A673 (cell line): ENCODE data around the gene LCP2. TPM values are rescaled to one million over a fixed set of nuclear protein-coding genes. Genes with fewer than 3 reads are reported as not detected.

Experiments
- BruUV-seq: library from RNA; stranded (reverse); fragments of 400-500 nt; replicated peaks from 2 replicates; lab custom pipeline; 2021; lab: Mats Ljungman, UMichigan
- CTCF ChIA-PET: fragments of 300-600 bp; sonication (Branson Sonifier 250); formaldehyde crosslinking; loops from one replicate; lab custom pipeline; 2022; ENCODE audit warnings: antibody characterized with exemption; lab: Charles Lee
- POLR2A ChIA-PET: fragments of 300-600 bp; sonication (Branson Sonifier 250); formaldehyde crosslinking; loops from one replicate; lab custom pipeline; 2022; ENCODE audit warnings: antibody characterized with exemption; ENCODE audit not compliant: low non-redundant PET; lab: Charles Lee
- DNase-seq: peaks from one replicate; pipeline ENCODE4 v3.0.0-alpha.2; 2015; ENCODE audit warnings: low spot score
- H3K27ac ChIP-seq: fragments of 200-600 bp; sonication (generic); 2 replicates; pipeline ENCODE4 v1.5.1; 2016; ENCODE audit warnings: mixed run types, low read depth, mild to moderate bottlenecking, mixed read lengths, antibody characterized with exemption, low read length; ENCODE audit not compliant: poor library complexity, severe bottlenecking
- H3K27me3 ChIP-seq: fragments of 200-600 bp; sonication (generic); replicated peaks from 2 replicates; pipeline ENCODE4 v1.6.1; 2017; ENCODE audit warnings: mixed run types, low read depth, mild to moderate bottlenecking, mixed read lengths, antibody characterized with exemption, low read length; ENCODE audit not compliant: insufficient read depth, poor library complexity
- H3K36me3 ChIP-seq: fragments of 200-600 bp; sonication (generic); 2 replicates; pipeline ENCODE4 v1.6.1; 2016; ENCODE audit warnings: mixed run types, mild to moderate bottlenecking, mixed read lengths, antibody characterized with exemption, low read length; ENCODE audit not compliant: insufficient read depth, poor library complexity, severe bottlenecking
- H3K4me1 ChIP-seq: fragments of 200-600 bp; sonication (generic); 2 replicates; pipeline ENCODE4 v1.6.1; 2017; ENCODE audit warnings: mixed run types, mild to moderate bottlenecking, mixed read lengths, antibody characterized with exemption, low read length; ENCODE audit not compliant: insufficient read depth, poor library complexity, severe bottlenecking
- H3K4me3 ChIP-seq: fragments of 200-600 bp; sonication (generic); 2 replicates; pipeline ENCODE4 v1.5.1; 2016; ENCODE audit warnings: low read depth, mixed run types, mild to moderate bottlenecking, mixed read lengths, low read length; ENCODE audit not compliant: poor library complexity, severe bottlenecking
- H3K9me3 ChIP-seq: fragments of 200-600 bp; sonication (generic); 2 replicates; pipeline ENCODE4 v1.6.1; 2016; ENCODE audit warnings: mixed run types, low read depth, mild to moderate bottlenecking, mixed read lengths, antibody characterized with exemption, low read length; ENCODE audit not compliant: poor library complexity, severe bottlenecking
- CTCF ChIP-seq: fragments of 300-800, 200-600 bp; sonication (generic); conservative IDR thresholded peaks from 2 replicates; pipeline ENCODE4 v1.5.1; 2017; ENCODE audit warnings: low read depth, mild to moderate bottlenecking, antibody characterized with exemption, low read length, moderate library complexity, mixed read lengths
- EZH2 ChIP-seq: fragments of 200-600 bp; sonication (generic); IDR thresholded peaks from 2 replicates; pipeline ENCODE4 v1.6.1; 2017; ENCODE audit warnings: borderline replicate concordance, low read depth, mild to moderate bottlenecking, mixed read lengths, antibody characterized with exemption, low read length; ENCODE audit not compliant: poor library complexity, severe bottlenecking
- intact Hi-C: fragments of 100-400 bp; cut with micrococcal nuclease; formaldehyde crosslinking; loops from one replicate; pipeline ENCODE4 v1.10.0; 2022; ENCODE audit not compliant: unreplicated experiment
- total RNA-seq: library from RNA; stranded (reverse); gene quantifications from 2 replicates; pipeline ENCODE4 v1.2.3, GENCODE V29; 2021

Gene LCP2
- total RNA-seq, 1 experiment from 2014 or later: not detected

GRCh38 chr5:170307575-170308465 lies 10.2 kb upstream of the LCP2 start:
- DNase-seq: no peak
- no TSS peak for BruUV-seq
- no peaks in the 10 kb centered on the region for H3K36me3 ChIP-seq
- H3K27ac ChIP-seq: no peak overlapping the region
- H3K9me3 ChIP-seq: no peaks in the 10 kb centered on the region
- TF ChIP-seq EZH2 (no peak), CTCF (no peak)
- ChIA-PET CTCF (no interaction called here), POLR2A (no interaction called here)
- H3K4me3 ChIP-seq: no peak overlapping the region
- H3K27me3 ChIP-seq: no peaks in the 10 kb centered on the region
- intact Hi-C loops: no loop called here
- H3K4me1 ChIP-seq: no peaks in the 10 kb centered on the region

DNA sequence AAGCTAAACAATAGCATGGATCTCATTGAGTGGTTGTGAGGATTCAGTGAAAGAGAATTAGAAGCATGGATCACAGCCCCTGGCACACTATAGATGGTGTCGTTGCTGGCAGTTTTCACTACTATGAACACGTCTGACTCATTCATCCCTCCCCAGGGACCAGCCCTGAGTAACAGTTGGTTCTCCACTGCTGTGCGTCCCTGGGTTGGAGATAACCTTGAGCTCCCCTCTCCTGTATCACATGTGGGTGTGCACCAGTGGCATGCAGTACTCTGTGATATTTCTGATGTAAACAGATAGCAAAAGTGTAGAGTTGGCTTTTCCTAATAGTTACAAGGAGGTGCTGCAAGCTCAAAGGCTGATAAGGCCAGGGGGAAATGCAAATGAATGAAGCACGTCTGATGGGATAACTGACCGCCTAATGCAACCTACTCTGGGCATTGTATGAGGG lies 8.8 kb upstream of the LCP2 start:
- TF ChIP-seq EZH2 (no peak), CTCF (no peak)
- no peak overlapping the region for H3K4me3 ChIP-seq
- no peaks in the 10 kb centered on the region for H3K27me3 ChIP-seq
- H3K9me3 ChIP-seq: no peaks in the 10 kb centered on the region
- no peaks in the 10 kb centered on the region for H3K4me1 ChIP-seq
- H3K27ac ChIP-seq: no peak overlapping the region
- no peaks in the 10 kb centered on the region for H3K36me3 ChIP-seq
- BruUV-seq: no TSS peak
- intact Hi-C loops: no loop called here
- POLR2A ChIA-PET: no interaction called here
- CTCF ChIA-PET: interaction anchor here (0.5 kb wide), 1 partner anchor 332 kb away, joined by 3 read pairs; no protein-coding TSS in a partner anchor
- peak; percentile 75 for DNase-seq

GRCh38 chr5:170305646-170306025 lies 8.1 kb upstream of the LCP2 start:
- TF ChIP-seq CTCF (no peak), EZH2 (no peak)
- no peaks in the 10 kb centered on the region for H3K27me3 ChIP-seq
- H3K4me1 ChIP-seq: no peaks in the 10 kb centered on the region
- no peak for DNase-seq
- no peaks in the 10 kb centered on the region for H3K9me3 ChIP-seq
- H3K4me3 ChIP-seq: no peak overlapping the region
- intact Hi-C loops: no loop called here
- no TSS peak for BruUV-seq
- POLR2A ChIA-PET: no interaction called here
- CTCF ChIA-PET: no interaction called here
- H3K27ac ChIP-seq: no peak overlapping the region
- H3K36me3 ChIP-seq: no peaks in the 10 kb centered on the region
